GM19455 (cell line): Measurements from ENCODE around the gene IGFBP7.
"Not testable (repeated sequence)": the region's sequence is repeated elsewhere in the genome, so short reads cannot be mapped to it uniquely, and the experiment has no call there.

Experiments used
- ATAC-seq: cut with Tn5 transposase; IDR thresholded peaks from one replicate; pipeline ENCODE4 v1.9.1; 2021; ENCODE audit not compliant: unreplicated experiment

IGFBP7 gene

DNA sequence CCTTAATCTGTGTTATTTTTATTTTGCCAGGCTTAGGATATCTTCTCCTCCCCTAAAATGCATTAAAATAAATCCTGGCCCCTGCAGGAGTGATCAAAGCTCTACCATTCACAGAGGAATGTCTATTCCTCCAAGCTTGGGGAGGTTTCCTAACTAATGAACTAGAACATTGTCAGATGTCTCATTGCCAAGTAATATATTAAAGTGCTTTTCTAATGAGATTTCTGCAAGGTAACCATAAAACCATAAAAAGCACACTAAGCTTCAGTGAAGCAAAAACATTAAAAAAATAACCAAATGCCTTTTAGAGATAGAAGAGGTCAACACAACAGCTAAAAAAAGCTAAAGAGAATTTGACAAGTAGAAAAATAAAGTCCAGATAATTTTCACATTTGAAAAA, 34.8 kb downstream of the IGFBP7 start:
- no peak for ATAC-seq

DNA sequence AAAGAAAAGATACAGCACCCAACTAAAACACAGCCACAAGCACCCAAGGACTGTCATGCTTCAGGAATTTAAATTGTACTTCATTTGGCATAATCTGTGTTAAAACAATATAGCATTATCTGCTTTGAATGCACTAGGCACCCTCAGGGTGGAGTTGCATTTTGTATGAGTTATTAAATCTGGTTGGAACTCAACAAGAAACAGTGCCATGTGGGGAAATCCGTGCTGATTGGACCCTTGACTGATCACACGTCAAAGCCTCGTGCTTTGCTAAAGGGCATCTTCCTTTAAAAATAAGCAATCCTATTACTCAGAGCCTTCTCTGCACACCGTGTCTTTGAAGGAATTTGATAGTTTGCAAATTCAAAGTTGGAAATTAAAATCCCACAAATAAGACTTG, 35.4 kb downstream of the IGFBP7 start:
- no peak for ATAC-seq

DNA sequence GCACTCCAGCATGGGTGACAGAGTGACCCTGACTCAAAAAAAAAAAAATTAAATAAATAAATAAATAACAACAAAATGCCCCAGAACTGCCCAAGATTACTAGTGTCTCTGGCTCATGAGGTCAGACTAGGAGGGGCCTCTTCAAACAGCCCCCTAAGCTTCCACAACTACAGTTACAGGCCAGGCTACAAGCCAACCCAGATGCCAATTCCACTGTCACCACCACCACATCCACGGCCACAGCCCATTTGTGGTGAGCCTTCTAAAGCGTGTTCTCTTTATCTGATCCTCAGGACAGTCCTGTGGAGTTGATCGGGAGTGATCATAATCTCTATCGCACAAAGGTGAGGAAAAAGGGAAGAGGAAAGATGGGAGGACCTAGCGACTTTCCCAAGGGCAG, 36.6 kb downstream of the IGFBP7 start:
- ATAC-seq, result no peak

DNA sequence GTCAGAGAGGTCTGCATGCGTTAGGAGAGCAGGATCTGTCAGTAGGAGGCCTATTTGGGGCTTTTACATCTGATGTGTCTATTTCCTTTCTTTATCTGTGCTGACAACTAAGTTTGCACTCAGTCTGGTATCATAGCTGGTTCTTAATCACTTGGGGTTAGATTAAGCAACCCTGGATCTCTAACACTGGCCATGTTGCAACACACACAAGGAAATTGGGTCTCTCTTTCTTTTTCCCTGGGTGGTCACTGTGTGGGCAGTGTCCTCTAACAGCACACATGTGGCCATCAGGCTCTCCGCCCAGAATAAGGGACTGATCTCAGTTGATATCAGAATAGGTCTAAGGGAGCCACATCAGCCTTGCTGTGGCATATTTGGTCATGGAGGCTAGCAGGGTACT, 38.9 kb downstream of the IGFBP7 start:
- ATAC-seq, result no peak

- no peak for ATAC-seq
Measured at GRCh38 chr4:57070461-57070860, 39.7 kb downstream of the IGFBP7 start.

- ATAC-seq, result no peak
Measured at GRCh38 chr4:57068237-57068981, 41.8 kb downstream of the IGFBP7 start.

DNA sequence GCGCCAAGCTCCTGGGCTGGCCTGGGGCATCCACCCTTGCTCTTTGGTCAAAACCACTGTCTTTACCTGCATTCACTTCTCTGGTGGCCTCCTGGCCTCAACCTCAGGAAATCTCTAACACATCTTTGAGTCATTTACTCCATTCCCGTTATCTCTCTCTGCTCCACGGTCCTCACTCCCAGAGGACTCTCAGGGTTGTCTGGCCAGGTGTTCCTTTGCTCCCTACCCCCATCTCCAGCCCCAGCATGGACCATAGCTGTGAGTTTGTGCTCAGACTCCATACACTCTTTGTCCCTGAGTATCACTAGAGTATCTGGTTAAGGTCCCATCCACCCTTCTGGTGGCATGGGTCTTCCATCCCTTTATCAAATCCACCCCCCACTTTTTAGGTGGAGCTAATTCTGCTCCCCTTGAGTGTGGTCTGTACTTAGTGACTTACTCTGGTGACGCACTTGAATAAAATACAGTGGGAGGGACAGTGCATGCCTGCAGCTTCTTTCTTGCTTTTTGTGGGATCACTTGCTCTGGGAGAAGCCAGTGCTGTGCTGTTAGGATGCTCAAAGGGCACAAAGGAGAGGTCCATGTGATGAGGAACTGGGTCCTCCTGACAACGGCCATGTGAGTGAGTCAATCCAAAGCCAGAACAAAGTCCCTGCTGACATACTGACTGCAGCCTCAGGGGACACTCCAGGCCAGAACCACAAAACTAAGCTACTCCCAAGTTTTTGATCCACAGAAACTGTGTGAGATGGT, 44.3 kb downstream of the IGFBP7 start:
- no peak for ATAC-seq

GRCh38 chr4:57064811-57065711, 45.1 kb downstream of the IGFBP7 start:
- no peak for ATAC-seq

DNA sequence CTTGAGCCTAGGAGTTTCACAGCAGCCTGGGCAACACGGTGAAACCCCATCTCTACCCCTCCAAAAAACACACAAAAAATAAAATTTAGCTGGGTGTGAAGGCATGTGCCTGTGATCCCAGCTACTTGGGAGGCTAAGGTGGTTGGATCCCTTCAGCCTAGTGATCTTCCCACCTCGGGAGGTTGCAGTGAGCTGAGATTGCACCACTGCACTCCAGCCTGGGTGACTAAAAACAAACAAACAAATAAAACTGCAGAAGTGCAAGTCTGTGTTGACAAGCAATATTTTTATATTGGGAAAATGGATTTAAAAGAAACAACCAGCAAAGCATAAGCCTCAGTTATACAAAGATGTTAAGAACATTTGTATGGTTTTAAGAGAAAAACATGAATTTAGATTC, 46.1 kb downstream of the IGFBP7 start:
- ATAC-seq, result no peak

GRCh38 chr4:57063518-57063917, 46.7 kb downstream of the IGFBP7 start:
- no peak for ATAC-seq

DNA sequence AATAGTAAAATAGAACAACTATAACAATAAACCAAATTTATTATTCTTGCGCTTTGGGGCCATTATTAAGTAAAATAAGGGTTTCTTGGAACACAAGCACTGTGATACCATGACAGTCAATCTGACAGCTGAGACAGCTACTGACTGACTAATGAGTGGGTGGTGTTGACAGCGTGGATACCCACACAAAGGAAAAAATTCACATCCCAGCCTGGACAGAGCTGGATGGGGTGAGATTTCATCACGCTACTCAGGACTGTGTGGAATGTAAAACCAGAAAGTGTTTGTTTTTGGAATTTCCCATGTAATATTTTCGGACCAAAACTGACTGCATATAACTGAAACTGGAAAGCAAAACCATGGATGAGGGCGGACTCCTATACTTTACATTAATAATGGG, 48.8 kb downstream of the IGFBP7 start:
- ATAC-seq, result no peak

DNA sequence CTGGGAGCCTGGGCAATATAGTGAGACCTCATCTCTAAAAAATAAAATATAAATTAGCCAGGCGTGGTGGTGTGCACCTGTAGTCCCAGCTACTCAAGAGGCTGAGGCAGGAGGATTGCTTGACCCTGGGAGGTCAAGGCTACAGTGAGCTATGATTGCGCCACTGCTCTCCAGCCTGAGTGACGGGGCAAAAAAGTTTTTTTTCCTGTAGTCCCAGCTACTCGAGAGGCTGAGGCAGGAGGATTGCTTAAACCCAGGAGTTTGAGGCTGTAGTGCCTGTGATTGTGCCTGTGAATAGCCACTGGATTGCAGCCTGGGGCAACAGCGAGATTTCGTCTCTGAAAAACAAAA, 49.5 kb downstream of the IGFBP7 start:
- not testable (repeated sequence) for ATAC-seq

- no peak for ATAC-seq
Measured at GRCh38 chr4:57059890-57060716, 50.1 kb downstream of the IGFBP7 start.

DNA sequence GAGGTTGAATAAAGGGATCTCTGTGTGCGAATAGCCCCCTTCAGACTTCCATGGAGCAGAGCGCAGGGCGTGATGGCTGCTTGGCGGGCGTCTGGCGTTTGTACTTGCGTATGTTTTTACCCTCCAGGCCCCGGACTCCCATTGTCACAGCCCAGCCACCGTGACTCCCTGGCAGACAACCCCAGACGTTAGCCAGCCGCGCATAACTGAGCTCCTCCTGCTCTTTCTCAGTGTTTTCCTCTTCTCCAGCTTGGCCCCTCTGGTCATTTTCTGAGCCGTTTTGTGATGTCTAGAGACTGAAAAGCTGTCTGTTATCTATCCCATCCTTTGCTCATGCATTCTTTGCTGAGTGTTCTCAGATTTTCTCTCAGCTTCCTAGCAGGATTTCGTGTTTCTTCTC, 54.3 kb downstream of the IGFBP7 start:
- ATAC-seq, result no peak

DNA sequence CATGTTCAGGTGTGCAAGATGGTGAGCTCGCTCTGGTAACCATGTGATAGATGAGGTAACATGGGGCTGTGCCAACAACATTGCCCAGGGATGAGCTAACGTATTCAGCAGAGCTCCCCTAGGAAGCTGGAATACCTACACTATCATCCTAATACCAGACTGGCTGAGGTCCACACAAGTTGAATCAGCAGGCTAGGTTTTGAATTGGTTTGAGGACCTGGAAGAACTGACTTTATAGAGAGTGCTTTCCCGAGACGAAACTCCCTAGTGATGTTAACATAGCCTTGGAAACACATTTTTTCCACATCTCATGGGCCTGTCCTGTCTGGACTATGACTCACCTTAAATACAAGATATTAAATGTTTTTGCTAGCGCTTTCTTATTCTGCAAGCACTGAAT, 56.7 kb downstream of the IGFBP7 start:
- no peak for ATAC-seq

DNA sequence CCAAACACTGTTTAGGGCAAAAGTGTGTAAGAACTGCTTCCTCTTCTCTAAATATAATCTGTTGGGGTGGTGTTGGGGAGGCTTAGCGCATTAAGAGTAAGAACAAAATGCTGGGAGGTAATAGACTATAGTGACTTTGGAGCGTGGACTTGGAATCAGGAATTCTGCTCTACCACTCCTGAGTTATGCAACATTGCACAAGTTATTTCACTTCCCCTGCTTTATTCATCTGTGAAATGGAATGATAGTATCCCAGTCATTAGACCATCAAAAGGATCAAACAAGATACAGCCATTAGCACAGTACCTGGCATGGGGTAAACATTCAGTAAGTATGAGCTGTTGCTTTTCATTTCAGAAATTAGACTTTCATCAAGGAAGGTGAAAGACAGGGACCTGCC, 58.7 kb downstream of the IGFBP7 start:
- ATAC-seq, result no peak

DNA sequence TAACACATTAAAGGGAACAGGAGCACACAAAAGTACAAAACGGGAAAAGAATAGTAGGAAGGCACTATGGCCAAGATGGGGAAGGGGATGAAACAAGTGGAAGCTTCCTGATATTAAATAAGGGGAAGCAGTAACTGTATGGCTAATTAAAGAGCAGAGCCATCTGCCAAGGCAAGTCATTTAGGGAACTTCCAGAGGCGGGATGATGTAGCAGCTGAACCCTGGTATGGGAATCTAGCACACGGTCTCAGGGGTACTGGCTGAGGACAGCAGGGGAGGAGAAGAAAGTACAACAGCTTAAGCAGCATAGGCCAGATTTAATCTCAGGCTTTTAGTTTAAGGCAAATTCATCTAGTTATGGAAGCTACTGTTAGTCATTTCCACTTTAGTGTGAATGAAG, 59.1 kb downstream of the IGFBP7 start:
- no peak for ATAC-seq

DNA sequence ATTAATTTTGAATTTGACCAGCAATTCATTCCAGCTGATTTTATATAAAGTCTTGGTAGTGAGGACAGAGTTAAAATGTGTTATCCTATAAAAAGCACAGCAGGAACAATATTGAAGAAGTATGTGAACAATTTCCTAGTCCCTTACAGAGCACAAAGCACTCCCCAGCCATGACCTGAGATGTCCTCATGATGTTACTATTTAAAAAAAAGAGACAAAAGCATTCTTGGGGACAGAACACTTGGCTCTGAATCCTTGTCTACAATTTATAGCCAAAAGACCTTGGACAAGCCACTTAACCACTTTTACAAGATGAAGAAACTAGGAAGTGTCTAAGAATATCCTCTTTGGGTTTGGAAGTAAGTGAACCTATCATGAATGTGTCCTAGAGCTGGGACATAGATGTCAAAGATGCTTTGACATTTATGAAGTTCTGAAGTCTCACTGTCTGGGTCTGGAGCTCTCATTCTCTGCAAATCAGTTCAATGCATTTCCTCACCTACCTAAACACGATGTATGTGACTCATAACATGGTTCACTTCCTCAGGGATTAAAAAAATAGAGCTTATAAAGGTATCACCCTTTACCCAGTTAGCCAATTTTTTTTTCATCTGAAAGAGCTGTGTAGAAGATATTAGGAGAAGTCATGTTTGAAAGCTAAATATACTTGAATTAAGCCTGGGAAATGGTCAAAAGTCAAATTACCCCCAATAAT, 61.4 kb downstream of the IGFBP7 start:
- ATAC-seq, result no peak

GRCh38 chr4:57047046-57047445, 63.1 kb downstream of the IGFBP7 start:
- not testable (repeated sequence) for ATAC-seq

GRCh38 chr4:57044996-57045395, 65.2 kb downstream of the IGFBP7 start:
- no peak for ATAC-seq
